Osteoblast (primary cell): ENCODE results near the gene USP7. TPM values are rescaled to one million over a fixed set of nuclear protein-coding genes. Genes with fewer than 3 reads are reported as not detected.

ENCODE experiments used
- DNase-seq: peaks from one replicate; pipeline ENCODE4 v3.0.0; 2011; ENCODE audit warnings: low spot score, mixed read lengths; ENCODE audit not compliant: insufficient read length; ENCODE audit errors: missing footprints
- H2AFZ ChIP-seq: 2 replicates; pipeline ENCODE4 v1.6.0; 2011; ENCODE audit warnings: mild to moderate bottlenecking, low read length
- H3K27ac ChIP-seq: 2 replicates; pipeline ENCODE4 v1.5.1; 2011; ENCODE audit warnings: mild to moderate bottlenecking, low read depth, low read length, moderate library complexity
- H3K27me3 ChIP-seq: 2 replicates; pipeline ENCODE4 v1.6.0; 2012; ENCODE audit warnings: mild to moderate bottlenecking, control low read depth, inconsistent platforms, low read length, moderate library complexity; ENCODE audit not compliant: insufficient read depth
- H3K36me3 ChIP-seq: 2 replicates; pipeline ENCODE4 v1.5.1; 2011; ENCODE audit warnings: mild to moderate bottlenecking, low read length, control low read depth, moderate library complexity; ENCODE audit not compliant: insufficient read depth
- H3K4me1 ChIP-seq: 2 replicates; pipeline ENCODE4 v1.5.1; 2011; ENCODE audit warnings: mild to moderate bottlenecking, low read length, control low read depth, moderate library complexity; ENCODE audit not compliant: insufficient read depth
- H3K4me2 ChIP-seq: 2 replicates; pipeline ENCODE4 v1.6.0; 2011; ENCODE audit warnings: mild to moderate bottlenecking, low read length; ENCODE audit not compliant: insufficient read depth
- H3K4me3 ChIP-seq: fragments of 200-600 bp; sonication (generic); 3 replicates; pipeline ENCODE4 v1.5.1; 2012; ENCODE audit warnings: mild to moderate bottlenecking, low read length, inconsistent platforms; ENCODE audit not compliant: insufficient read depth
- H3K79me2 ChIP-seq: 2 replicates; pipeline ENCODE4 v1.6.0; 2012; ENCODE audit warnings: mild to moderate bottlenecking, low read length, control low read depth, inconsistent platforms; ENCODE audit not compliant: insufficient read depth
- H3K9me3 ChIP-seq: 2 replicates; pipeline ENCODE4 v1.5.1; 2011; ENCODE audit warnings: low read depth, low read length, control low read depth
- H4K20me1 ChIP-seq: 2 replicates; pipeline ENCODE4 v1.6.0; 2012; ENCODE audit warnings: mild to moderate bottlenecking, low read length, control low read depth; ENCODE audit not compliant: insufficient read depth
- CTCF ChIP-seq: IDR thresholded peaks from 2 replicates; pipeline ENCODE4 v1.5.1; 2011; ENCODE audit warnings: mild to moderate bottlenecking, low read depth, low read length, moderate library complexity; ENCODE audit errors: extremely low read depth
- total RNA-seq: library from RNA; depleted of rRNA; stranded (reverse); fragments of >200 nt; gene quantifications from 2 replicates; pipeline ENCODE4 v1.2.3, GENCODE V29; 2012

The USP7 gene
- total RNA-seq, 1 donor: 51.4 TPM

- no peak overlapping the region for H3K27ac ChIP-seq
- H3K27me3 ChIP-seq: no peaks in the 10 kb centered on the region
- no peak for DNase-seq
- peaks cover 3% of the 10 kb centered on the region for H4K20me1 ChIP-seq
- no peaks in the 10 kb centered on the region for H3K9me3 ChIP-seq
- no peak overlapping the region for H2AFZ ChIP-seq
- peaks cover 90% of the 10 kb centered on the region for H3K36me3 ChIP-seq
- no peaks in the 10 kb centered on the region for H3K4me1 ChIP-seq
- H3K79me2 ChIP-seq: no peaks in the 10 kb centered on the region
- no peak overlapping the region for H3K4me2 ChIP-seq
- H3K4me3 ChIP-seq: no peak overlapping the region
- TF ChIP-seq CTCF: no peak
These were observed 63.9 kb downstream of the USP7 start for GRCh38 chr16:8899709-8900317.

GRCh38 chr16:8898660-8899318 lies 64.9 kb downstream of the USP7 start:
- peaks cover 93% of the 10 kb centered on the region for H3K36me3 ChIP-seq

GRCh38 chr16:8894736-8895334 lies 68.9 kb downstream of the USP7 start:
- H3K4me2 ChIP-seq: no peak overlapping the region
- no peak overlapping the region for H3K27ac ChIP-seq
- no peak for TF ChIP-seq CTCF
- H3K4me1 ChIP-seq: no peaks in the 10 kb centered on the region
- H3K9me3 ChIP-seq: no peaks in the 10 kb centered on the region
- H3K4me3 ChIP-seq: no peak overlapping the region
- H3K27me3 ChIP-seq: no peaks in the 10 kb centered on the region
- H4K20me1 ChIP-seq: peaks cover 13% of the 10 kb centered on the region
- no peaks in the 10 kb centered on the region for H3K79me2 ChIP-seq
- no peak overlapping the region for H2AFZ ChIP-seq
- H3K36me3 ChIP-seq: peaks cover 77% of the 10 kb centered on the region
- DNase-seq: no peak

More at GRCh38 chr16:8898660-8899318, 64.9 kb downstream of the USP7 start:
- no peaks in the 10 kb centered on the region for H3K27me3 ChIP-seq
- DNase-seq: no peak
- H3K4me2 ChIP-seq: no peak overlapping the region
- no peaks in the 10 kb centered on the region for H3K79me2 ChIP-seq
- no peak overlapping the region for H2AFZ ChIP-seq
- no peak for TF ChIP-seq CTCF
- no peak overlapping the region for H3K4me3 ChIP-seq
- peaks cover 3% of the 10 kb centered on the region for H4K20me1 ChIP-seq
- no peaks in the 10 kb centered on the region for H3K9me3 ChIP-seq
- H3K4me1 ChIP-seq: no peaks in the 10 kb centered on the region
- H3K27ac ChIP-seq: no peak overlapping the region
